Stimulated activated CD8-positive, alpha-beta memory T cell treated with anti-CD3 and anti-CD28 coated beads, Interleukin-15, amount 100 ng/mL, for 4 hours (primary cell): ENCODE data around the gene FYN.

Experiments used
- DNase-seq, 2 donors: peaks; one replicate each; pipeline ENCODE4 v3.0.0-alpha.2; 2020; ENCODE audit warnings: low read depth in 2 of 2

Gene FYN

DNA sequence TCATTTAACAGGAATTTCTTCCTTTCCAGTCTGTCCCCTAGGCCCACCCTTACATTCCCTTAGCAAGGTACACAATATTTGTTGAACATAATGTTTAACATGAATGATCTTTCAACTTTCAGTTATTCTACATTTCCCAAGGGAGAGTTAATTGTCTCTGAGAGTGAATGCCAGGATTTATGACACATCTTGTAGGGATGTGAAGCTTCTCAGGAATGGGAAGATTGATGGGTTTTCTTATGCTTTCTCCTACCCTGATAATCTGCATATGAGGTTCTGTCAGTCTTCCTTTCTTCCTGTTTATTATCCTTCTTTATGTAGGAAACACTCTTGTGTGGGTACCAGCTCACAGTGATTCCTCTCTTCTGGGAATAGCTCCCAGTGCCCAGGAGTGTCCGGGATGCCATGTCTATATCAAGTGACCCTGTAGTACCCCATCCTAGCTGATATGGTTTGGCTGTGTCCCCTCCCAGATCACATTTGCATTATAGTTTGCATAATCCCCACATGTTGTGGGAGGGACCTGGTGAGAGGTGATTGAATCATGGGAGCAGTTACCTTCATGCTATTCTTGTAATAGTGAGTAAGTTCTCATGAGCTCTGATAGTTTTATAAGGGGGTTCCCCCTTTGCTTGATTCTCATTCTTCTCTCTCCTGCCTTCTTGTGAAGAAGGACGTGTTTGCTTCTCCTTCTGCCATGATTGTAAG lies 7.1 kb upstream of the FYN start:
- DNase-seq, result no peak

DNA sequence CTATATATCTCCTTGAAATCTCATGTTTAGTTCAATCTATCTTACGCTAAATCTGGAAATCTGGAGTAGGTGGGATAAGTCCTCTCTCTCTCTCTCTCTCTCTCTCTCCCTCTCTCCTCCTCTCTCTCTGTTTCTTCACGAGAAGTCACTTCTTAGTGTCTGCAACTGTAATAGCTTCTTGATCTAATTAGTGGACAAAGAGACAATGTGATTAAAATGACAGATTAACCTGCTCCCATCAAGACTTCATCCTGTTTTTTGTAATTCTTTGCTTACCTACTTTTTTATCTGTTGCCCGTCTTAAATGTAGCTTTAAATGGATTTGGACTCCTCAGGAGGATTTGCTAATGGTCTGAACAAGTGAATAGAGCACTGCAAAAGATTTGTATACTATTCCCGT lies 2.5 kb upstream of the FYN start:
- no peak for DNase-seq

DNA sequence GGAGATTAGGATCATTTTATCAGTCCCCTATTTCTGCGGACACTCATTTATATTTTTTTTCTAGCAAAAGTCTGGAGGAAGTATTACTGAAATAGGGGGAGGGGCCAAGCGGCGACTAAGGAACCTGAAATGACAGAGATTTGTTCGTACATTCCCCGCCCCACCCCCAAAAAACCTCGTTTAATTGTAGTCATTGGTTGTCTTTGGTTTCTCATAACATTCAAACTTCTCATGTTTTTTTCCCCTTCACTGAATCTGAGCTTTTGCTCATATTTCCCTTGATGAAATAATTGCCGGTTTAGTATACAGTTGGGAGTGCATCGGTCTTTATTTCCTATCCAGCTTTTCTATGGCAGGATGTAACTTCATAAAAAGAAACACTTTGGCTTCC lies 768 bp upstream of the FYN start:
- DNase-seq, result peak in 1 of 2 donors; percentile 40

DNA sequence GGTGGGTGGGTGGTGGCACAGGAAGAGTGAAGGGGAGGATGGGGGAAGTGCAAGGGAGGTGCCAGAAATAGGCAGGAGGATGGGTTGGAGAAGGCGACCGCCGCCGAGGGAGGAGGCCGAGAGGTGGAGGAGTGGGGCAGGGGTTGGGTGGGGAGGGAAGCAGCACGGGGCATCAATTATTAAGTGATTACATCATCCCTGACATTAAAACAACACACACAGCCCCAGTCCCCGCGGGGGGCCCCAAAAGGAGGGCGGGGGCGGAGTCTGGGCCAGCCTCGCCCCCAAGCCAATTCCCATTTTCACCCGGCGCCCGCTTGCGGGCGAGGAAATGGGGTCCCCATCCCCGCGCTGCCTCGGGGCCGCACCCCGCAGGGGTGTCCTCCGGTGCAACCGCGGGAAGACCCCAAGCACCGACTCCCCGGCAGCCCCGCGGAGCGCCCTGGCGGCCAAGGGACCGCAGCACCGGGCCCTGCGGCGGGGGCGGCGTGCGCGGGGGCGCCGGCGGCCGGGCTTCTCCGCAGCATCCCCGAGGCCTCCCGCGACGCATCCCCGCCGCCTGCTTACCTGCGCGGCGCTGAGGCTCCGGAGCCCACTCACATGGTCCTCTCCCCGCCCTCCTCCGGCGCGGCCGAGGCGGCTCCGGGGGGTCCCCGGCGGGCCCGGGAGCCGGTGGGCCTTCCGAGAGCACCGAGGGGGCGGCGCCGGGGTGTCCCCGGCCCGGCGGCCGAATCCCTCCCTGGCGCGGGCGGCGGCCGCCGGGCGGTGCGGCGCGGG lies 663 bp downstream of the FYN start:
- peak; percentile 60 to 63 for DNase-seq

GRCh38 chr6:111871725-111872400 lies 1.4 kb downstream of the FYN start:
- DNase-seq, result no peak

DNA sequence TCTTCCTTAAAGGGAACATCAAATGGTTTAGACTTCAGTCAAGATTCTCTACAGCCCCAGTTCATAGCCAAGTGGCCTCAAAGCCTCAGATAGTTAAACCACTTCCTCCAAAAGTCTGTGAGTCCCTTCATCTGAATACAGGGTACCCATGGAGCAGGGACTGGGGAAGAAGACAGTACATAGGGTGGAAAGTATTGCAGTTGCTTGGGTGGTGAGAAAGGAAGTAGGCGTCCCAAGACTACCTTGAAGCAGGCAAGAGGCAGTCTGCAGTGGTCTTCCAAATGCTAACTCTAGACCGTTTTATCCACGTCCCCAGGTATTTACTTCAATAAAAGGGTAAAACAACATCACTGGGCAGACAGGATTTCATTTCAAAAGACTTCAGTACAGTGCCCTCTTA lies 2.0 kb downstream of the FYN start:
- peak in 1 of 2 donors; percentile 38 for DNase-seq

- DNase-seq, result no peak
Measured at GRCh38 chr6:111870742-111871064, 2.5 kb downstream of the FYN start.

DNA sequence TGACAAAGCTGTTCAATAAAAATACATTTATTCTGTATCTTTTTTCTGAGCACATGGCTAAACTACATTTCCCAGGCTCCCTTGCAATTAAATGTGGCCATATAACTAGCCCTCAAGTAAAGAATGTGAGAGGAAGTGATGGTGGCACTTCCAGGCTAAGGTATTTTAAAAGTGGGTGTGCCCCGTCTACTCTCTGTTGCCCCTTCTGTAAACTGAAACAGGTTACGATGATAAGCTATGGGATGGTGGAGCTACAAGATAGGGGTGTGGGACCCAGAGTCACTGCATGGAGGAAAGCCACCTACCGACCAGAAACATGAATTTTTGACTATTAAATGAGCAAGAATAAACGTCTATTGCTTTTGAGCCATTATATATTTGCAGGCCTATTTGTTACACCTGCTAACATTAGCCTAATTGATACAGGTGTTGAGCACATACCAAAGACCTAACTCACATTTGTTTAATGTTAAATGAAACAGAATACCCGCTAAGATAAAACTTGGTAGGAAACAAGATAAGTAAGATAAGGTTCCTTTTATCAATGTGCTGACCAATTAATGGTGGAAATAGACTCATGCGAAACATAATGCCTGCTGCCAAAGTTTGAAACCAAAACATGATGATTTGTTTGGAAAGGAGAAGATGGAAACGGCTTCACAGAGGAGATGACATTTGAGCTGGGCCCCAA lies 3.1 kb downstream of the FYN start:
- DNase-seq, result no peak

GRCh38 chr6:111866857-111867256 lies 6.4 kb downstream of the FYN start:
- DNase-seq, result no peak

- no peak for DNase-seq
Measured at GRCh38 chr6:111865909-111866546, 7.2 kb downstream of the FYN start.

GRCh38 chr6:111865049-111865585 lies 8.1 kb downstream of the FYN start:
- no peak for DNase-seq

DNA sequence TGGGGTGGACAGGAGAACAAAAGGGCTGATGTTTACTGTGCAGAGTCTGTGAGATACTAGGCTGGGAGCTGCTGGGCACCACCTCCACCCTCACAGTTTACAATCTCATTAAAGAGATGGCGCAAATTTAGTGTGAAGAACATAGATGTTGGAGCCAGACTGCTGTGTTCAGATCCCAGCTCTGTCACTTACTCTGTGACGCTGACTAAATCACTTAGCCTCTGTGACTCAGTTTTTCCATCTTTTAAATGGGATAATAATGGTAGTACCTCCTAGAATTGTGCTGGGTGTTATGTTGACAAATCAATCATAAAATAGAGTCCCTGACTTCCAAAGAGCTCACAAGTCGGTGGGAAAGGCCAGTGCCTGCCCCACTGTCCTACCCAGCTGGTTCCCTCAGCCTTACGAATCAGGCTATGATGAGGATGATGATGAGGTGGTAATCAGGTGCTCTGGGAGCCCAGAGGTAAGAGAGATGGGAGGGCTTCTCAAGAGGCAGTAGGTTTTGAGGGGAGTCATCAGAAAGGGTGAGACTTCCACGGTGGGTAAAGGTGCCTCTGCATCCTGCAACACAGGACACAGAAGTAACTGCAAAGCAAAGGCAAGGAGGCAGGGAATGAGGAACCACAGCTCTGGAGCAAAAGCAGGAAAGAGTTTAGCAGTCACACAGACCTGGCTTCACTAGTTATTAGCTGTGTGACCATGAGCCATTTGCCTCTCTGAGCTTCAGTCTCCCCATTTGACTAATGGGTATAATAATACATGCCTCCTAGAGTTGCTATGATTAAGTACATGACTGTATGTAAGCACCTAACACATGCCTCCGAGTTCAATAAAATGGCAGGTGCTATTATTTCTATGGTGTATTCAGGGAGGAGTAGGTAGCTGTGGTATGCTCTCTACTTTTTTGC lies 8.9 kb downstream of the FYN start:
- DNase-seq, result no peak

GRCh38 chr6:111862741-111863140 lies 10.5 kb downstream of the FYN start:
- DNase-seq, result no peak

GRCh38 chr6:111862314-111862713 lies 10.9 kb downstream of the FYN start:
- no peak for DNase-seq

DNA sequence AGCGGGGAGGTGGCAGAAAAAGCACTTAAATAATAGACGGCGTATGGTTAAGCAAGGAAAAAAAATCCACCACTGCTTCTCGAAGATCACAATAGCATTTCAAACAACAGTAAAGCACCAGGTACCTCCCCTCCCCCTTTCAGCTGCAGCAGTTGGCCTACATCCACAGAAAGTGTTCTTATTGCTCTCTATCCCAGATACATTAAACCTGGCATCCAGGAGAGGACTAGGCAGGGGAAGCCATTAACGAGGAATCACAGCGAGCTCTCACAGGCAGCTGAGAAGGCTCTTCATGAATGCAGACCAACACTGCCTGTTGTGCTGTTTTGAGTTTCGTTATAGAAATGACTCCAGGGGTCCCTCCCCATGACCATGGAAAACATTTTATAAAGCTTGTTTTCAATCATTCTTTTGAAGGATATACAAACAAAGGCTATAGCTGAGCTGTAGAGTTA lies 11.8 kb downstream of the FYN start:
- no peak for DNase-seq

GRCh38 chr6:111858347-111858746 lies 14.9 kb downstream of the FYN start:
- no peak for DNase-seq

DNA sequence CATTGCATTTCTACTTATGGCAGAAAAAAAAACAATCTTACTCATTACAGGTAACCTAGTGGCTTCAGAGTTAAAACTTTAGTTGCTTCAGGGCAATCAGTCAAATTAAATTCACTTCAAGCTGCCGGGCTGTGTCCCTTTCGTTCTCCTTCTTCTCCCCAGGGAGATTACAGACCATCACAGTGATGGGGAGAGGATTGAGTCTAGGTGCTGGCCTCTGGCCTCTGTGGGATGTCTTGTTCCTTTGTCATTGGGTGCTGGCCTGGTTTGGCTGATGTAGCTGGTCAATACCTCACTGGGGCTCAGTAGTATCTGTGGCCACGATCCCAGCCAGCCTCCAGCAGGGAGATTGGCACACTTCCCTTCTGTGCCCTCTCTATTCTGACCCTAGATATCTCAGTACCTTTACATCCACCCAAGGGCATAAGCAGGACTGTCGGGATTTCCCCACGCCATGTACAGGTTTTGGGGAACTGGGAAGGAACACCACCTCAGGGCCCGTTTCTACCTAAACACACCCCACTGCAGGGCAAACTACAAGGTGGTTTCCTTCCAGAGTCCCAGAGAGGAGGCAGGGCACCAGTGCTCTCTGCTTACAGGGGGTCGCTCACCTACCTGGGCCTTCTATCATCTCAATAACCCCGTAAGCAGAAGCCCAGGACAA lies 15.4 kb downstream of the FYN start:
- DNase-seq, result no peak

DNA sequence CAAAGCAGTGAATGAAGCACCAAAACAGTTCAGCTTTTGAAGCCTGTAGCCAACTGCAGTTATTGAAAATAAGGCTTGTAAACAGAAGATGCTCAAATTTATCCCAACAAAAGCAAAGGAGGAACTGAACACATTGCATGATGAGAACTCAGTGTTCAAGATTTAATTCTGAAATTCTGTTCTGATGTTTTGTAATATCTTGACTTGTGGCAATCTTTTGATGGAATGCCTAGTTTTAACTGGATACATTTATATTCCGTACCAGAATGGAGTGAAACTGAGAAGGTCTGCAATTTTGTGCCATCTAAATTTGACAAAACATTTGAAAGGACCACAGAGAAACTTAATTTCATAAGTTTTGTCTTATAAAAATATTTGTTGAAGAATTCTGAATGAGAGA lies 17.5 kb downstream of the FYN start:
- DNase-seq, result no peak

DNA sequence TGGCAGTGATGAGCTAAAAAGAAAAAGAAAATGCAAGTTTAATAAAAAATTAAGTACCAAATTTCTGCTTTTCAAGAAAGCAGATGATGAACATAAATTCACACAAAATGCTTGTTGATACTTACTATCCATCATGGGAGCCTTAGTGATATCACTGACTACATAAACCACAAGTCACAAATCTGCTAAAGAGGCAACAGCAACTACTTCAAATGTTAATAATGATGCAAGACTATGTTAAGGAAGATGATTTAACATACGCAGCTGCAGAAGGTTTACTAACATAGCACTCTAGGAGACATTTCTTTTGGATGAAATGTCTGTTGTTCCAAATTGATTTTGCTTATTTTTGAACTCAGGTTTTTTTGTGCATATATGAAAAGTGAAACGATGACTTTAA lies 18.6 kb downstream of the FYN start:
- no peak for DNase-seq

GRCh38 chr6:111852725-111853124 lies 20.5 kb downstream of the FYN start:
- no peak for DNase-seq
